ENCODE measurements around the gene SETBP1. TPM values are rescaled to one million over a fixed set of nuclear protein-coding genes. Genes with fewer than 3 reads are reported as not detected.

The SETBP1 gene
- total and polyA plus RNA-seq, 7 experiments from 2014 or later = 0.08 to 12.5 (median 2.5) TPM; not detected in 2

DNA sequence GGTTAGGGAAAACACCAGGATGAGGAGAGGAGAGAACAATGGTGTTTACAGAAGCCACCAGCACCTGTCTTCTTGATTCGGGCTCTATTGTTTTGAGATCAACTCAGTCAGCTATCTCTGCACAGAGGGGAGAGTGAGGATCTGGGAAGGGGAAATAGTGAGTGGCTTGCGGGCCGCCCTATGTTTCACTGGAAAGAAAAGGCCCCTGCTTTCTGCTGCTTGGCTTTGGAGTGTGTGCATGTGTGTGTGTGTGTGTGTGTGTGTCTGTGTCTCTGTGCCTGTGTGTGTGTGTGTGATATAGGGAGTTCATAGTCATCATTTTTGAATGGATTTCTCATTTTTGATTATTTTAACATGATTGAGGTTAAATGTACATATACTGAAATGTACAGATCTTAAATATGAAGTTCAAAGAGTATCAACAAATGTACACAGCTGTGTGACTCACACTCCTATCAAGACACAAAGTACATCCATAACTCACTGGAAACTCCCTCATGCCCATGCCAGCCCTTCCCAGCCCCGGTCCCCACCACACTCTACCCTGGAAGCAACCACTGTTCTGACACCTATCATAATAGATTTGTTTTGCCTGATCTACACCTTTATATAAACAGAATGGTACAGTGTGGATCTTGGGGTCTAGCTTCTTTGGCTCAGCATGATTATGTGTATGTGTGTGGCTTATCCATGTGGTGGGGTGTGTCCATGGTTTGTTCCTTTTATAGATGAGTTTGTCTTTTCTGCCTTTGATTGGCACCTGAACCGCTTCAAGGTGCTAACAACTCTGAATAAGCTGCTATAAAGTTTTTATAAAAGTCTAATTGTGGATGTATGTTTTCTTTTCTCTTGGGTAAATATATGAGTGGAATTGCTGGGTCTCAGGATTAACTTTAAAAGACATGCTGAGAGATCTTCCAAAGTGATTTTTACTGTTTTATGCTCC is 258.3 kb downstream of the SETBP1 start:
- Histone ChIP-seq H3K4me3 (ENCODE audit: low read length) (no peak overlapping the region), H3K4me1 (ENCODE audit: control insufficient read depth in 2 of 2, insufficient read depth in 2 of 2, low read length in 2 of 2) (no peaks in the 10 kb centered on the region), H3K9me3 (ENCODE audit: control insufficient read depth in 2 of 3, low read length in 3 of 3) (peaks cover 0 to 4% (median 0%) of the 10 kb centered on the region in 3 experiments), H3K27me3 (ENCODE audit: control insufficient read depth in 2 of 2, insufficient read depth in 2 of 2, low read length in 2 of 2) (no peaks in the 10 kb centered on the region), H3K36me3 (ENCODE audit: control insufficient read depth in 2 of 3, insufficient read depth in 3 of 3, low read length in 3 of 3) (no peaks in the 10 kb centered on the region), H3K27ac (ENCODE audit: low read depth, low read length) (no peak overlapping the region)
- no peak for ATAC-seq
- H3K4me1 Mint-ChIP-seq = no peaks in the 10 kb centered on the region
- H3K36me3 Mint-ChIP-seq = peaks cover 0 to 4% (median 0%) of the 10 kb centered on the region in 5 donors
- H3K27ac Mint-ChIP-seq = no peak overlapping the region
- H3K4me3 Mint-ChIP-seq = no peak overlapping the region
- peaks cover 0 to 15% (median 6%) of the 10 kb centered on the region in 5 donors for H3K27me3 Mint-ChIP-seq
- ChIA-PET CTCF (no interaction called here), POLR2A (no interaction called here)
- no peak for DNase-seq
- intact Hi-C loops (cut with micrococcal nuclease) = no loop called here
- H3K9me3 Mint-ChIP-seq = peaks cover 0 to 13% (median 4%) of the 10 kb centered on the region in 11 donors

DNA sequence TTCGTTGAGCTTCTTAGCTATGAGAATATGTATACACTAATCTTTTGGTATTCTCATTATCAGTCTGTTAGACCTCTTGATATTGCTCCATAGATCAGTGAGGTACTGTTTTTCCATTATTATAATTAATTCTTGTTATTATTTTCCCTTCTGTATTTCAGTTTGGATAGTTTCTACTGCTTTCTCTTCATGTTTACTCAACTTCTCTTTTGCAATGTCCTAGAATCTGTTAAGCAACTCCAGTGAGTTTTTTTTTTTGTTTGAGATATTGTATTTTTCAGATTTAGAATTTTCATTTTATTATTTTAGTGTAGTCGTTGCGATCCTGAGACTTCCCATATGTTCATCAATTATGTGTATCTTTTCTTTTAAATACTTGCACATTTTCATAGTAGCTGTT is 260.8 kb downstream of the SETBP1 start:
- ChIA-PET CTCF (no interaction called here), POLR2A (no interaction called here)
- peaks cover 0 to 1% (median 0%) of the 10 kb centered on the region in 11 donors for H3K9me3 Mint-ChIP-seq
- no peak overlapping the region for H3K27ac ChIP-seq (ENCODE audit: low read depth, low read length)
- no peaks in the 10 kb centered on the region for H3K9me3 ChIP-seq (ENCODE audit: control insufficient read depth in 2 of 3, low read length in 3 of 3)
- H3K27ac Mint-ChIP-seq = no peak overlapping the region
- H3K4me1 ChIP-seq (ENCODE audit: control insufficient read depth in 2 of 2, insufficient read depth in 2 of 2, low read length in 2 of 2) = no peaks in the 10 kb centered on the region
- ATAC-seq (no peak), DNase-seq (no peak)
- no peaks in the 10 kb centered on the region for H3K4me1 Mint-ChIP-seq
- no peaks in the 10 kb centered on the region for H3K36me3 Mint-ChIP-seq
- H3K27me3 ChIP-seq (ENCODE audit: control insufficient read depth in 2 of 2, insufficient read depth in 2 of 2, low read length in 2 of 2) = no peaks in the 10 kb centered on the region
- no peak overlapping the region for H3K4me3 Mint-ChIP-seq
- no peaks in the 10 kb centered on the region for H3K36me3 ChIP-seq (ENCODE audit: control insufficient read depth in 2 of 3, insufficient read depth in 3 of 3, low read length in 3 of 3)
- intact Hi-C loops (cut with micrococcal nuclease) = no loop called here
- H3K27me3 Mint-ChIP-seq = peaks cover 0 to 8% (median 4%) of the 10 kb centered on the region in 5 donors
- no peak overlapping the region for H3K4me3 ChIP-seq (ENCODE audit: low read length)

DNA sequence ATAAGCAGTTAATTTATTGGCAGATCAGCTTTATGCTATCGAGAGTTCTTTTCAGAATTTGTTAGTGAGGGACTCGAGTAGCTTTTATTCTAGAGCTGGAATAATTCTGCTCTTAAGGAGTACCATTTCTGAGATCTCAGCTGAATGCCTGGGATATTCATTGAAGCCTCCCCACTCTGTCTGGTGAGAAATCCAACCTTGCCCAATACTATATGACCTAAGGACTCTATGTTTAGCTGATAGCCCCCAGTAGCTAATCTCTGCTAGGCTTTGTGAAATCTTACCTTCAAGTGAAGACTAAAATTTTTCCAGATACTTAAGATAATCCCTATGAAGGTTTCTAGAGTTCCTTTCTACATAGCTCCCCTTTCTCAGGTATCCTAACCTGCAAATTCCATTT is 261.4 kb downstream of the SETBP1 start:
- DNase-seq (no peak), ATAC-seq (no peak)
- Histone ChIP-seq H3K27me3 (ENCODE audit: control insufficient read depth in 2 of 2, insufficient read depth in 2 of 2, low read length in 2 of 2) (no peaks in the 10 kb centered on the region), H3K4me3 (ENCODE audit: low read length) (no peak overlapping the region), H3K36me3 (ENCODE audit: control insufficient read depth in 2 of 3, insufficient read depth in 3 of 3, low read length in 3 of 3) (no peaks in the 10 kb centered on the region), H3K27ac (ENCODE audit: low read depth, low read length) (no peak overlapping the region), H3K9me3 (ENCODE audit: control insufficient read depth in 2 of 3, low read length in 3 of 3) (no peaks in the 10 kb centered on the region), H3K4me1 (ENCODE audit: control insufficient read depth in 2 of 2, insufficient read depth in 2 of 2, low read length in 2 of 2) (no peaks in the 10 kb centered on the region)
- H3K4me1 Mint-ChIP-seq = no peaks in the 10 kb centered on the region
- H3K4me3 Mint-ChIP-seq = no peak overlapping the region
- ChIA-PET POLR2A (no interaction called here), CTCF (no interaction called here)
- intact Hi-C loops (cut with micrococcal nuclease) = no loop called here
- no peaks in the 10 kb centered on the region for H3K36me3 Mint-ChIP-seq
- peaks cover 0 to 6% (median 4%) of the 10 kb centered on the region in 5 donors for H3K27me3 Mint-ChIP-seq
- peaks cover 0 to 1% (median 0%) of the 10 kb centered on the region in 11 donors for H3K9me3 Mint-ChIP-seq
- H3K27ac Mint-ChIP-seq = no peak overlapping the region

DNA sequence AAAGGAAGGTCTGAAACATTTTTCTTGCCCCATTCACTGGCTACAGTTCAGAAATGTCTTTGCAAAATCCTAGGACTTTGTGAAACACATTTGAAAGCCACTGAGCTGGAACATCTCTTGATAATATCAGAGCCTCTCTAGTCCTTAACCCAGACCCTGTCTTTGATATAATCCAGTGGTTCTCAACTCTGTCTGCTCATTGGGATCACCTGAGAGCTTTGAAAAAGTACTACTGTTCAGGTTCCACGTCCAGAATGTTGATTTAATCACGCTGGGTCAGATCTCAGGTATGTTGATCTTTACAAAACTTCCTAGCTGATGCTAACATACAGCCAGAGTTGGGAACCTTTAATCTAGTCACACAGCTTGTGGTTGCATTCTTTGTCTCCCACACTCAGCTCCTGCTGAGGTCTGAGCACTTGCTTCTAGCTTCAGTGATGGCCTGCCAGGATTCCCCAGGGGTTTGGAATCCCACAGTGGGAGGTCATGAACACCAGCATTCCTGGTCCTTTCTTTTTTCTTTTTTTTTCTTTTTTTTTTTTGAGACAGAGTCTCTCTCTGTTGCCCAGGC is 262.7 kb downstream of the SETBP1 start:
- no peaks in the 10 kb centered on the region for H3K27me3 ChIP-seq (ENCODE audit: control insufficient read depth in 2 of 2, insufficient read depth in 2 of 2, low read length in 2 of 2)
- POLR2A ChIA-PET = no interaction called here
- no peaks in the 10 kb centered on the region for H3K36me3 Mint-ChIP-seq

DNA sequence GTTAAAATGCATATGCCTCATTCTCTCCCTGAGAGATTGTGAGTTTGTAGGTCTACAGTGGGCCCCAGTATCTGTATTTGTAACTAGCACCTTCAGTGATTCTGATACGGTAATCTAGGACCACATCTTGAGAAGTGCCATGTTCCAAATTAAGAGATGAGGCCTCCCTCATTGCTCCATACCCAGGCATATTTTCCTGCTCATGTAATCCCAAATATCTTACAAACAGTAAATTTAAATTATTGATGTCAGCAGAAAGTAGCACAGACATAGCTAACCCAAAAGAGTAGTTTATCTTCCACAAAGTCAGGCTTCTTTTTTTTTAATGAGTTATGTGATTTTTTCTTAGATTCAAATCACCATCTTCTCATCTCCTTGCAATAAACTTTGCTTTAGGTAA is 263.8 kb downstream of the SETBP1 start:
- Mint-ChIP-seq H3K27me3 (peaks cover 0 to 6% (median 0%) of the 10 kb centered on the region in 5 donors), H3K4me3 (no peak overlapping the region), H3K36me3 (no peaks in the 10 kb centered on the region), H3K9me3 (peaks cover 0 to 1% (median 0%) of the 10 kb centered on the region in 11 donors), H3K4me1 (no peaks in the 10 kb centered on the region), H3K27ac (no peak overlapping the region)
- Histone ChIP-seq H3K4me1 (ENCODE audit: control insufficient read depth in 2 of 2, insufficient read depth in 2 of 2, low read length in 2 of 2) (no peaks in the 10 kb centered on the region), H3K27ac (ENCODE audit: low read depth, low read length) (no peak overlapping the region), H3K27me3 (ENCODE audit: control insufficient read depth in 2 of 2, insufficient read depth in 2 of 2, low read length in 2 of 2) (no peaks in the 10 kb centered on the region), H3K9me3 (ENCODE audit: control insufficient read depth in 2 of 3, low read length in 3 of 3) (no peaks in the 10 kb centered on the region), H3K36me3 (ENCODE audit: control insufficient read depth in 2 of 3, insufficient read depth in 3 of 3, low read length in 3 of 3) (no peaks in the 10 kb centered on the region), H3K4me3 (ENCODE audit: low read length) (no peak overlapping the region)
- DNase-seq (no peak), ATAC-seq (no peak)
- intact Hi-C loops (cut with micrococcal nuclease) = no loop called here
- ChIA-PET POLR2A (no interaction called here), CTCF (no interaction called here)

More for the DNA sequence above, 262.7 kb downstream of the SETBP1 start:
- no peak overlapping the region for H3K4me3 ChIP-seq (ENCODE audit: low read length)
- H3K9me3 ChIP-seq (ENCODE audit: control insufficient read depth in 2 of 3, low read length in 3 of 3) = no peaks in the 10 kb centered on the region
- Mint-ChIP-seq H3K4me1 (no peaks in the 10 kb centered on the region), H3K9me3 (peaks cover 0 to 1% (median 0%) of the 10 kb centered on the region in 11 donors), H3K27me3 (peaks cover 0 to 6% (median 0%) of the 10 kb centered on the region in 5 donors), H3K27ac (no peak overlapping the region), H3K4me3 (no peak overlapping the region)
- ATAC-seq = no peak
- no peak overlapping the region for H3K27ac ChIP-seq (ENCODE audit: low read depth, low read length)
- CTCF ChIA-PET = no interaction called here
- intact Hi-C loops (cut with micrococcal nuclease) = no loop called here
- H3K4me1 ChIP-seq (ENCODE audit: control insufficient read depth in 2 of 2, insufficient read depth in 2 of 2, low read length in 2 of 2) = no peaks in the 10 kb centered on the region
- no peaks in the 10 kb centered on the region for H3K36me3 ChIP-seq (ENCODE audit: control insufficient read depth in 2 of 3, insufficient read depth in 3 of 3, low read length in 3 of 3)
- no peak for DNase-seq

DNA sequence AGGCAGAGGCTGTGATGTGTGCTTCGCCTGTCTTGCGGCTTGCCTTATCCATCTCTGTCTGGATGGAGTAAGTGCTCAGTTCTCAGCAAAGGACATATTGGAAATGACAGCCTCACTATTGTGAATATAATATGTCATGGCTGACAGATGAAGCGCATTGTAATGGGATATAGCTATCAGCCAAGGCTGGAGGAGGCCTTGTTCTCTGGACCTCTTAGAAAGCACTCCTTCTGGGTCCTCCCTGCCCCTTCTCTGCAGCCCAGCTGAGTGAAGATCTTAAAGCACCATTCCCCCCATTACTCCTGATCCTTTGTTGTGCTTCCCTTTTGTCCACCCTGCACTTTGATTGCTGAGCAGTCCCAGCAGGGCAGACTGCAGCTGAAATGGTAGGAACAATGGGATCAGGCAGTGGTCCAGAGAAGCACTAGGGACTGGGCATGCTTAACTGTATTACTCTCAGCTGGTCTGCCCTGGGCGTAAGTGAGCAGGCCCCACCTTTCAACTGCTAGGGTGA is 265.3 kb downstream of the SETBP1 start:
- ChIA-PET CTCF (interaction anchor here (0.6 kb wide), 1 partner anchor 185 kb away, joined by 3 read pairs; no protein-coding TSS in a partner anchor), POLR2A (no interaction called here)
- no peak for DNase-seq
- intact Hi-C loops (cut with micrococcal nuclease) = no loop called here
- no peak overlapping the region for H3K27ac ChIP-seq (ENCODE audit: low read depth, low read length)
- H3K4me1 Mint-ChIP-seq = no peaks in the 10 kb centered on the region
- no peak overlapping the region for H3K4me3 Mint-ChIP-seq
- H3K36me3 ChIP-seq (ENCODE audit: control insufficient read depth in 2 of 3, insufficient read depth in 3 of 3, low read length in 3 of 3) = no peaks in the 10 kb centered on the region
- H3K36me3 Mint-ChIP-seq = no peaks in the 10 kb centered on the region
- no peak overlapping the region for H3K4me3 ChIP-seq (ENCODE audit: low read length)
- ATAC-seq = no peak
- no peaks in the 10 kb centered on the region for H3K27me3 ChIP-seq (ENCODE audit: control insufficient read depth in 2 of 2, insufficient read depth in 2 of 2, low read length in 2 of 2)
- H3K27ac Mint-ChIP-seq = no peak overlapping the region
- H3K9me3 ChIP-seq (ENCODE audit: control insufficient read depth in 2 of 3, low read length in 3 of 3) = no peaks in the 10 kb centered on the region
- no peaks in the 10 kb centered on the region for H3K4me1 ChIP-seq (ENCODE audit: control insufficient read depth in 2 of 2, insufficient read depth in 2 of 2, low read length in 2 of 2)
- peaks cover 0 to 4% (median 0%) of the 10 kb centered on the region in 5 donors for H3K27me3 Mint-ChIP-seq
- H3K9me3 Mint-ChIP-seq = peaks cover 0 to 2% (median 0%) of the 10 kb centered on the region in 11 donors
